SKM-1 (cell line): Measurements from ENCODE around the gene C22orf15.

Experiments
- DNase-seq: peaks from one replicate; lab custom pipeline; 2025; ENCODE audit not compliant: unreplicated experiment; lab: John Stamatoyannopoulos, UW

The C22orf15 gene

GRCh38 chr22:23786752-23787599 is 24.2 kb downstream of the C22orf15 start, which contains the start of gene SMARCB1:
TSS of gene SMARCB1 (plus strand) at chr22:23786966. CDS start at chr22:23787170, 204 bp downstream.
- peak; percentile 85 for DNase-seq

GRCh38 chr22:23787600-23787896 is 24.8 kb downstream of the C22orf15 start:
- no peak for DNase-seq

GRCh38 chr22:23787910-23788309 is 25.1 kb downstream of the C22orf15 start:
- no peak for DNase-seq

GRCh38 chr22:23789121-23789520 is 26.3 kb downstream of the C22orf15 start:
- DNase-seq, result no peak

- DNase-seq, result no peak
Observed at GRCh38 chr22:23789638-23790037, 26.8 kb downstream of the C22orf15 start.

GRCh38 chr22:23790819-23791737 is 28.3 kb downstream of the C22orf15 start:
- no peak for DNase-seq

- DNase-seq, result no peak
Observed at GRCh38 chr22:23791738-23792645, 29.2 kb downstream of the C22orf15 start.

- no peak for DNase-seq
Observed at GRCh38 chr22:23793326-23793725, 30.5 kb downstream of the C22orf15 start.

GRCh38 chr22:23796461-23796860 is 33.7 kb downstream of the C22orf15 start:
- no peak for DNase-seq

- no peak for DNase-seq
Observed at GRCh38 chr22:23800297-23801237, 37.8 kb downstream of the C22orf15 start.

GRCh38 chr22:23801238-23801821 is 38.5 kb downstream of the C22orf15 start:
- no peak for DNase-seq

- no peak for DNase-seq
Observed at GRCh38 chr22:23801886-23802377, 39.1 kb downstream of the C22orf15 start.

GRCh38 chr22:23803001-23803819 is 40.4 kb downstream of the C22orf15 start:
- DNase-seq, result no peak

GRCh38 chr22:23804781-23805291 is 42.0 kb downstream of the C22orf15 start:
- DNase-seq, result no peak

GRCh38 chr22:23806837-23807236 is 44.0 kb downstream of the C22orf15 start:
- no peak for DNase-seq

GRCh38 chr22:23812378-23812777 is 49.6 kb downstream of the C22orf15 start:
- DNase-seq, result no peak
